Measurements from ENCODE around the gene MAGI1.
"Not testable (repeated sequence)": the region's sequence is repeated elsewhere in the genome, so short reads cannot be mapped to it uniquely, and the experiment has no call there.

The MAGI1 gene

GRCh38 chr3:65576966-65577365 is 461.8 kb downstream of the MAGI1 start:
- DNase-seq, result no peak

- no peak for DNase-seq
These were observed 462.5 kb downstream of the MAGI1 start for GRCh38 chr3:65576228-65576627.

- no peak for DNase-seq
These were observed 463.3 kb downstream of the MAGI1 start for GRCh38 chr3:65575376-65575840.

DNA sequence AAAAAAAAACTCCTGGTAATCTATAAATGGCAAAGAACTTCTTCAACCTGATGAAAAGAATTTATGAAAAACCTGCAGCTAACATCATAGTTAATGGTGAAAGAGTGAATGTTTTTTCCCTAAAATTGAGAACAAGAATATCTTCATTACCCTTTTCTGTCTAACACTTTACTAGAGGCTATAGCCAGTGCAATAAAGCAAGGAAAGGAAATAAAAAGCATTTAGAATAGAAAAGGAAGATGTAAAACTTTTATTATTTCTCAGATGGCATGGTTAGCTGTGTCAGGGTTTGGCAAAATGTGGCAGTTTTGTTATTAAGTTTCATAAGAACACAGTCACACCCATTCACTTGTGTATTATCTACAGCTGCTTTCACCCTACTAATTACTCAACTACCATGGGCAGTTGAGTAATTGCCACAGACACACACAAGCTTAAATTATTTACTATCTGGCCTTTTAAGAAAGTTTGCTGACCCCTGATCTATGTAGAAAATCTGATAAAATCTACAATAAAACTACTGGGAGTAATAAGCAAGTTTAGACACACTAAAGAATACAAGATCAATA is 465.1 kb downstream of the MAGI1 start:
- DNase-seq, result no peak

- DNase-seq, result no peak
These were observed 466.4 kb downstream of the MAGI1 start for GRCh38 chr3:65572175-65572777.

DNA sequence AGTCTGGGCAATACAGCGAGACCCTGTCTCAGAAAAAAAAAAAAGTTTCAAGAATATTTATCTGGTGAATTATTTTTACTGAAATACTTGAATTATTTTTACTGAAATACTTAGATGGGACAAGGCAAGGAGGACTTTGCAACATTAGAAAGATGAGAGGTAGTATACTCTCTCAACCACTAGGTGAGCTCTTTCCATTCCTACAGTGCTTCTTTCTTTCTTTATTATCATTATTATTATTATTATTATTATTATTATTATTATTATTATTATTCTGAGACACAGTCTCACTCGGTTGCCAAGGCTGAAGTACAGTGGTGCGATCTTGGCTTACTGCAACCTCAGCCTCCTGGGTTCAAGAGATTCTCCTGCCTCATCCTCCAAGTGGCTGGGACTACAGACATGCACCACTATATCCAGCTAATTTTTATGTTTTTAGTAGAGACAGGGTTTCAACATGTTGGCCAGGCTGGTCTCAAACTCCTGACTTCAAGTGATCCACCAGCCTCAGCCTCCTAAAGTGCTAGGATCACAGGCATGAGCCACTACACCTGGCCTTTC is 468.8 kb downstream of the MAGI1 start:
- no peak for DNase-seq

- no peak for DNase-seq
These were observed 469.6 kb downstream of the MAGI1 start for GRCh38 chr3:65569129-65569528.

DNA sequence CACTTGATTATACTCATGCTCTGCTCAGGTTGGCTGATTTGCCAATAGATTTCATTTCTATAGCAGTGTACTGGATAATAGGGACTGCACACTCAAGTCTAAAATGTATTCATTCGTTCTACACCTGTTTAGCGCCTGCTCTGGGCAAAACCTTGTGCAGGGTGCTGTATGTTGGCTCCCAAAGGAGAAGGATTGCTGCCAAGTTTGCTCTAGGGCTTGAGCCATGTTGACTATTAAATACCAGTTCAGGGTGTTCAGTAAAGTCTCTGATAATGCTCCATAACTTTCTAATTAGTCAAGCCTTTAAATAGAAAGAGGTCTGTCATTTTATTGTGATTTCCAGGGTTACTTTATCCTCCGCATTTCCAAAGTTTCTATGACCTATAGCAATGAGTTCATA is 470.2 kb downstream of the MAGI1 start:
- DNase-seq, result no peak

DNA sequence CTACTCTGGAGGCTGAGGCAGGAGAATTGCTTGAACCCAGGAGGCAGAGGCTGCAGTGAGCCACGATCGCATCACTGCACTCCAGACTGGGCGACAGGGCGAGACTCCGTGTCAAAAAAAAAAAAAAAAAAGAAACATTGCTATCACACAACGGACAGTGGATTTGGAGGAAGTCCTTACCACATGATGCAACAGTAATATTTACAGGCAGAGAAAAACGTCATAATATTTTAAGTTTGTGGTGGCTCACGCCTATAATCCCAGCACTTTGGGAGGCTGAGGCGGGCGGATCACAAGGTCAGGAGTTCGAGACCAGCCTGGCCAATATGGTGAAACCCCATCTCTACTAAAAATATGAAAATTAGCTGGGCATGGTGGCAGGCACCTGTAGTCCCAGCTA is 473.0 kb downstream of the MAGI1 start:
- DNase-seq, result not testable (repeated sequence)

GRCh38 chr3:65564483-65564882 is 474.2 kb downstream of the MAGI1 start:
- DNase-seq, result no peak

DNA sequence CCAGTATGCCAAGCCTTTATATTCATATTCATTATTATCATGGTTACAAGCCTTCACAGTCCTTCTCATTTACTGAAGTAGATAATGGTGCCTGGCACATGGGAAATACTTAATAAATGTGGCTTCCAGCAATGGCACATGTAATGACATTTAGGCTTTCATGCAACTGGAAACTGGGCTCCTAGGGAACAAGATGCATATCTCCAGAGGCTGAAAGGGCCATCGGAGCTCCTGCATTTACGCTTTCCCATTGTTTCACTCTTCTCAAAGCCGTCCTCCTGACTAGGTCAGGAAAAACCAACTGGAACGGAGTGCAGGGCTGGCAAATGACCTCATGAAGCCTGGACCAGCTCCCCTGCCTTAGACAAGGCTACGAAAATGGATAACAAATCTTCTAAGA is 474.9 kb downstream of the MAGI1 start:
- DNase-seq, result no peak

GRCh38 chr3:65562447-65562846 is 476.3 kb downstream of the MAGI1 start:
- DNase-seq, result no peak

DNA sequence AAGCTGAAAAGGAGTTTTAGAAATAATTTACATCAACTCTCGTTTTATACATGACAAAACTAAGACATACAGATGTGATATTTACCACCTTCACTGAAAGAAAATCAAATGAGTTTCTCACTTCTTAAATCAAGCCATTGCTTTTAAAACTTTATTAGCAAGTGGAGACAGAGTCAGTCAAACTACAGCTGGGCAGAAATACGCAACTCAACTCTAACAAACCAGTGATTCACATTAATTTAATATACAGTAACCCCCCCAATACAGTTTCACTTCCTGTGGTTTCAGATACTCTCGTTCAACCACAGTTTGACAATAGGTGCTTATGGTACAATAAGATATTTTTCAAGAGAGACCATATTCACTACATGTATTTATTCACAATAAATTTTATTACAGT is 477.1 kb downstream of the MAGI1 start:
- DNase-seq, result no peak

DNA sequence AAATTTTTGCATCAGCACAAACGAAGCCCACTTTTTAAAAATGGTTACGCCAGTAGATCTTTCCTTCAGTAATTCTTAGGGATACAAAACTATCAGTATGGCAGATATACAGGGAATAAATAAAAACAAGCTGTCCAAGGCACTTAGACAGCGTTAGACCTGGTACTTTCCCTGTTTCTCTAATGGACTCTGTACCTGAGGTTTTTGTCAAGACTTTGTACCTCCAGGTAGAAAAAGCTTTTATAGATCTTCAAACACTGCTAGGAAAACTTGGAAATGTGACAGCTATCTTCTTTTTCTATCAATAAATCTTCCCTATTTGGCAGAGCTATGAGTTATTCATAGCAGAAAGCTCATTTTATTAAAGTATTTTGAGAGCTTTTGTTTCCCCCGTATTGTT is 477.8 kb downstream of the MAGI1 start:
- DNase-seq, result no peak

DNA sequence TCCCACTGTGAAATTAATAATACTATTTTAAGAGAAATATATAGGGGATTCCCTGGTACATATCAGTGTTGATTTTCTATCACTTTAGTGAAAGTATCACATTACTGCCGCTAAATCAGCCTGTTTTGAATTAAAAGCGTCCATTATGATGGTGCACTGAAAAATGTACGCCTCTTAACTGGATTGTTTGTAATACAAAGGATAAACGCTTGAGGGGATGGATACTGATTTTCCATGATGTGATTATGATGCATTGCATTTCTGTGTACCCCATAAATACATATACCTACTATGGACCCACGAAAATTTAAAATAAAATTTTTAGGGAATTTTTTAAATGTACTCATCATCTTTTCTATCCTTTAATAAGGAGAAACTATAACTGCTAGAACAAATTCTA is 478.6 kb downstream of the MAGI1 start:
- no peak for DNase-seq

DNA sequence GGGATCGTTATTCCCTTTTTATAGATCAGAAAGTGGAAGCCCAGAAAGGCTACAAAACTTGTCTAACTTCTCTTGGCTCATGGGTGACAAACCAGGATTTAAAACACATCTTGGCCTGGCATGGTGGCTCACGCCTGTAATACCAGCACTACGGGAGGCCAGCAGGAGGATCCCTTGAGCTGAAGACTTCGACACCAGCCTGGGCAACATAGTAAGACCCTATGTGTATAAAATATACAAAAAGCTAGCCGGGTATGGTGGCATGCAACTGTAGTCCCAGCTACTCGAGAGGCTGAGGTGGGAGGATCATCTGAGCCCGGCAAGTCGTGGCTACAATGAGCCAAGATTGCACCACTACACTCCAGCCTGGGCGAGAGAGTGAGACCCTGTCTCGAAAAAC is 479.1 kb downstream of the MAGI1 start:
- no peak for DNase-seq

- DNase-seq, result no peak
These were observed 479.9 kb downstream of the MAGI1 start for GRCh38 chr3:65558826-65559225.

- DNase-seq, result no peak
These were observed 480.7 kb downstream of the MAGI1 start for GRCh38 chr3:65557899-65558564.

- DNase-seq, result no peak
These were observed 481.7 kb downstream of the MAGI1 start for GRCh38 chr3:65556934-65557577.

- no peak for DNase-seq
These were observed 486.3 kb downstream of the MAGI1 start for GRCh38 chr3:65552434-65552833.

DNA sequence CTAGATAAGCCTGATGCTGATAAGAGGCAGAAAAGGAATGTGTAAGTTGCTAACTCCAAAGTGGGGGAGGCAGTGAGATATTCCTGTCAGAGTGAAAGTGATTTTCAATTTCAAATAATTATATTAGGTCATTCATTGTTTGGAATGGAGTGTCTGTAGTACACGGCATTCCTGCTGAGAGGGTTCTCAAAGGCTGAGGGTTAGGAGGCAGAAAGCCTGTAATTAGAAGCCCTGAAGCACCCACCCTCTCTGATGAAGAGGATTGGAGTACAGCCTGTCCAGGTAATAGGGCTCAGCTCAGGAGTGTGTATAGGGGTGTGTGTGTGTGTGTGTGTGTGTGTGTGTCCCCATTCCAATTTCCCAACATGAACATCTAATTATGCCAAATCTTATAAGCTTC is 486.8 kb downstream of the MAGI1 start:
- DNase-seq, result no peak

GRCh38 chr3:65550137-65550536 is 488.6 kb downstream of the MAGI1 start:
- no peak for DNase-seq

DNA sequence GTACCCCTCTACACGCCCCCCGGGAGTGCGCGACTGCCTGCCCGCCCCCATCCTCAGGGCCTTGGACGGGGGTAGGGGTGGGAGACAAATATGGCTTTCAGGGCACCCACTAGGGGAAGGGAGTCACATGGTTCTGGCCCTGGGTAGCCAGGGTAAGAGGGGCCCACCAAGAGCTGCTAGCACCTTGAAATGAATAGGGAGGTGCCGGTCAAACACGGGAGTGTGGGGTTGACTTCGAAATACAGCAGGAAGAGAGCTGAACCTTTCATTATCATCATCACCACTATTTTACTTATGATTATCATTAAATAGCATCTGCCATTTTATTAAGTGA is 489.1 kb downstream of the MAGI1 start:
- no peak for DNase-seq

Measured in CD4-positive, alpha-beta T cell treated with Interleukin-10 for 1 hour (primary cell).